NOMO-1 treated with DMSO at 0.1 percent for 48 hours (cell line): Measurements from ENCODE around the gene REC8.

Experiments used
- DNase-seq: peaks from one replicate; lab custom pipeline; 2025; ENCODE audit not compliant: unreplicated experiment; lab: John Stamatoyannopoulos, UW

The REC8 gene, protein sequence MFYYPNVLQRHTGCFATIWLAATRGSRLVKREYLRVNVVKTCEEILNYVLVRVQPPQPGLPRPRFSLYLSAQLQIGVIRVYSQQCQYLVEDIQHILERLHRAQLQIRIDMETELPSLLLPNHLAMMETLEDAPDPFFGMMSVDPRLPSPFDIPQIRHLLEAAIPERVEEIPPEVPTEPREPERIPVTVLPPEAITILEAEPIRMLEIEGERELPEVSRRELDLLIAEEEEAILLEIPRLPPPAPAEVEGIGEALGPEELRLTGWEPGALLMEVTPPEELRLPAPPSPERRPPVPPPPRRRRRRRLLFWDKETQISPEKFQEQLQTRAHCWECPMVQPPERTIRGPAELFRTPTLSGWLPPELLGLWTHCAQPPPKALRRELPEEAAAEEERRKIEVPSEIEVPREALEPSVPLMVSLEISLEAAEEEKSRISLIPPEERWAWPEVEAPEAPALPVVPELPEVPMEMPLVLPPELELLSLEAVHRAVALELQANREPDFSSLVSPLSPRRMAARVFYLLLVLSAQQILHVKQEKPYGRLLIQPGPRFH

DNA sequence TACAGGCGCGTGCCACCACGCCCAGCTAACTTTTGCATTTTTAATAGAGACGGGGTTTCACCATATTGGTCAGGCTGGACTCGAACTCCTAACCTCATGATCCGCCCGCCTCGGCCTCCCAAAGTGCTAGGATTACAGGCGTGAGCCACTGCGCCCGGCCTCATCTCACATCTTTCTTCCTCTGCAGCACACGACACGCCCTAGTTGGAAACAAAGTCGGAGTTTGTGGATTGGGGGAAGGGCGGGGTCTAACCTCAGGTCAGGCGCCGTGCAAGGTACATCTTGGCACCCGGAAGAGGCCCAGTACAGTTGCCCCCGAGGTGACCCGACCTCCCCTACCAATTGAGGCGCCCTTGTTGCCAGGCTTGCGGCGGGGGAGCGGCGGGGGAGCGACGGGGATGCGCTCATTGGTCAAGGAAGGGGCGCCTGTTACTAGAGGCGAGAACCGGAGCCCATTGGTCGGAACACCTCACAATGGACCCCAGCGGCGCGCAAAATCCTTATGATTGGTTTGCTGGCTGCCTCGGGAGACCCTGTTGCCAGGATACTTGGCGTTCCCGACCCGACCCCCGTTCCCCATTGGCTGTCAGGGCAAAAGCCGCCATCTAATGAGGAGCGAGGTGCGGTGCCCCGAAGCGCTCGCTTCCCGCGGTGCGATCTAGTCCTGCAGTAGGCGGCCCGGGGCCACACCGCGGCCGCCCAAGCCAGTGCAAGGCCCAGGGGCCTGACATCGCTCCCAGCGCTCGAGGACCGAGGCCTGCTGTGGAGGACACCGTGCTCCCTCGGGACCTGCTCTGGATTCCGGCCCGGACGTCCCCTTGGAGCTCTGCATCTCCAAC, at the start of gene REC8:
Gene REC8, plus strand, starts transcription at position 659 of the 839 bp plus-strand sequence. CDS start 473 bp downstream, outside the sequence.
- no peak for DNase-seq

DNA sequence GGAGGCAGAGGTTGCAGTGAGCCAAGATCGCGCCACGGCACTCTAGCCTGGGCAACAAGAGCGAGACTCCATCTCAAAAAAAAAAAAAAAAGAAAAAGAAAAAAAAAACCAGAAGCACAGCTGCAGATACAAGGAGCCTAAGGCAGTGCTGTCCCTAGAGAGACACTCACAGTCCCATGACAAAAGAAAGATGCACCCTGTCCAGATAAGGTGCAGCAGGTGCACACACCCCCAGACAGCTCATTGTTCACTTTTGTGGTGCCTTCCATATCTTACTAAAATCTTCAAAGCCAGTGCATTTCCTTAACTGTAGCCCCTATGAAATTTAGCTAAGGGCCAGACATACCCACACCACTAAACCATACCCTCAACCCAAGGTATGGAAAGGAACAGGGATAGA, 49.5 kb upstream of the REC8 start:
- DNase-seq, result no peak

DNA sequence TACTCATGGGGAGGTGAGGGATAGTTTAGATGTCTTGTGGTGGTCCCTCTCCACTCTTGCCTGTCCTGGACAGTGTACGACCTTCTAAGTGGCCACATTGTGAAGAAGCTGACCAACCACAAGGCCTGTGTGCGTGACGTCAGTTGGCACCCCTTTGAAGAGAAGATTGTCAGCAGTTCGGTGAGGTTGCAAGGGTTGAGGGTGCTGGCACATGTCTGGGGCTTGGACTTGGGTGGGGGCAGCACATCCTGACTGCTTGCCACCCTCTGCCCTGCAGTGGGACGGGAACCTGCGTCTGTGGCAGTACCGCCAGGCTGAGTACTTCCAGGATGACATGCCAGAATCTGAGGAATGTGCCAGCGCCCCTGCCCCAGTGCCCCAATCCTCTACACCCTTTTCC, 49.0 kb upstream of the REC8 start:
- no peak for DNase-seq

DNA sequence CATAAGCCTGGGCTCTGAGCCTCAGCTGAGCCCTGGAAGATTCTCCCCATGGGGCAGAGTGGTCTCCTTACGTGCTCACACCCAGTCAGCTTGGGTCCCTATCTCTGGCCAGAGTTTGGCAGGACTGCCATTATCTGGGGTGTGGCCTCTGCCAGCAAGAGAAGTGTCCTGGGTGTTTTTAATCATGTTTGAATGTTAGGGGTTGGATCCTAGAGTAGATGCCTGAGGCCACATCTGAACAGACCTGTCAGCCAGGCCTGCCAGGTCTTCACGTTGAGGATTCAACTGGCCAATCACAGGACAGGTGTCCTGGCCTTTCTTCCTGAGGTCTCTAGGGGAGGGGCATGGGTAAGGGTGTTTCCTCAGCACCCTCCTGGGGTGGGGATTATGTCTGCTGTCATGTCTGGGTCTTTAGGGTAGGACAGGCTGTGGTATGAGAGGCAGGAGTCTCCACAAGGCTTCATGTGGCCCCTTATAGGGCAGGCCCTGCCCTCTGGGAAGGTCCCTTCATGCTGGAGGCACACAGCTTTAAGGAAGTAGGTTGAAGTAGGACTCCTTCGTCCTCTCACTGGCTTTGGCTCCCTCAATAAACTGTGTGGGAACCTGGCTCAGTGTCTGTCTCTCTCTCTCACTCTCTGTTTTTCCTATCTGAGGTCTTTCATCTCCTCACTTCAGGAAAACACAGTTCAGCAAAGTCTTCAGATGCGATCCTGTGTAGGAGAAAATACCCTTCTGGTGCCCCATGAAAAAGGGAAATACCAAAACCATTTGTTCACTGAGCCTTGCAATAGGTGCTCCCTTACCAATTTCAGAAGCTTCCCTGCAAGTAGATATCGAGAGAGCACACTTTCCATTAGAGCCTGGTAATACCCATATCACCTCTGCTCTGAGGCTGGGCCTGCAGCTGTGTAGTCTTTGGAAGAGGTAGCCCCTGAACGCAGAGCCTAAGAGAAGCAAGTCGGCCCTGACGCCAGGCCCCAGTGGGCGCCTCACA, 48.2 kb upstream of the REC8 start:
- DNase-seq, result no peak

DNA sequence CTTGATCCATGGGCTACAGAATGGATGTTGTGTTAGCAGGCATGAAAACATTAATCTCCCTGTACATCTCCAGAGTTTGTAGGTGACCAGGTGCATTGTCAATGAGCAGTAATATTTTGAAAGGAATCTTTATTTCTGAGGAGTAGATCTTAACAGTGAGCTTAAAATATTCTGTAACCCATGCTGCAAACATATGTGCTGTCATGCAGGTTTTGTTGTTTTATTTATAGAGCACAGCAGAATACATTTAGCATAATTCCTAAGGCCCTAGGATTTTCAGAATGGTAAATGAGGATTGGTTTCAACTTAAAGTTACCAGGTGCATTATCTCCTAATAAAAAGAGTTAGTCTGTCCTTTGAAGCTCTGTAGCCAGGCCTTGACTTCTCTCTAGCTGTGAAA, 44.9 kb upstream of the REC8 start:
- DNase-seq, result no peak

DNA sequence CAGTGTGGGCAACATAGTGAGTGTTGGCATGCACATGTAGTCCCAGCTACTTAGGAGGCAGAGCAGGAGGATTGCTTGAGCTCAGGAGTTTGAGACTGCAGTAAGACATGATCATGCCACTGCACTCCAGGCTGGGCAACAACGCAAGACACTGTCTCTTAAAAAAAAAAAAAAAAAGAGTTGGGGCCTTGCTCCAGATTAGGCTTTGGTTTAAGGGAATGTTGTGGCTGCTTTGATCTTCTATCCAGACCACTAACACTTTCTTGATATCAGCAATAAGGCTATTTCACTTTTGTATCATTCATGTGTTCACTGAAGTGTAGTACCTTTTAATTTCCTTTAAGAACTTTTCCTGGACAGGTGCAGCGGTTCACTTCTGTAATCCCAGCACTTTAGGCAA, 44.2 kb upstream of the REC8 start:
- no peak for DNase-seq

DNA sequence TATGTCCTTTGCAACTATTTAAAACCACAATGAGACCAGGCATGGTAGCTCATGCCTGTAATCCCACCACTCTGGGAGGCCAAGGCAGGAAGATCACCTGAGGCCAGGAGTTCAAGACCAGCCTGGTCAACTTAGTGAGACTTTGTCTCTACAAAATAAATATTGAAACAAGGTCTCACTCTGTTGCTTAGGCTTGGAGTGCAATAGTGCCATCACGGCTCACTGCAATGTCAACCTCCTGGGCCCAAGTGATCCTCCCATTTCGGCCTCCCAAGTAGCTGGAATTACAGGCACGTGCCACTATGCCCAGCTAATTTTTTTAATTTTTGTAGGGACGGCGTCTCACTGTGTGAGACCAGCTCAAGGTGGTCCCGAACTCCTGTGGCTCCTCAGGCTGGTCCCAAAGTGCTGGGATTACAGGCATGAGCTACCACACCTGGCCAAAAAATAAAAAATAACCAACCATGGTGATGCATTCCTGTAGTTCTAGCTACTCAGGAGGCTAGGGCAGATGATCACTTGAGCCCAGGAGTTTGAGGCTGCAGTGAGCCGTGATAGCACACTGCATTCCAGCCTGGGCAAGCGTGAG, 42.4 kb upstream of the REC8 start:
- no peak for DNase-seq

DNA sequence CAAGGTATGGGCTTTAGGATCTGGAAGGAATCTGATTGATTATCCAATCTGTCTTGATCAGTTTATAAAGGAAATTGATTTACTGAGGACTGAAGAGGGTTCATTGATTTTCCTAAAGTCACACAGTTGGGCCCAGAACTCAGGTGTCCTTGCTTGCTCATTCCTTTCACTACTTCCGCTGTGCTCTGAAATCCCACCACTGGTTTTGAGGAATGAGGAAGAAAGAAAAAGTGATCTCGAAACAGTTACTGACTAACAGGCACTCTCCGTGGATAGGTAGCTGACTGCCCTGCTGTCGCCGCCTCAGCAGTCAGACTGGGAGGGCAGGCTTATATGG, 41.5 kb upstream of the REC8 start, which contains the start of gene FITM1:
Gene FITM1, plus strand, starts transcription at position 280 of the 337 bp plus-strand sequence. CDS start 905 bp downstream, outside the sequence.
- peak; percentile 76 for DNase-seq

DNA sequence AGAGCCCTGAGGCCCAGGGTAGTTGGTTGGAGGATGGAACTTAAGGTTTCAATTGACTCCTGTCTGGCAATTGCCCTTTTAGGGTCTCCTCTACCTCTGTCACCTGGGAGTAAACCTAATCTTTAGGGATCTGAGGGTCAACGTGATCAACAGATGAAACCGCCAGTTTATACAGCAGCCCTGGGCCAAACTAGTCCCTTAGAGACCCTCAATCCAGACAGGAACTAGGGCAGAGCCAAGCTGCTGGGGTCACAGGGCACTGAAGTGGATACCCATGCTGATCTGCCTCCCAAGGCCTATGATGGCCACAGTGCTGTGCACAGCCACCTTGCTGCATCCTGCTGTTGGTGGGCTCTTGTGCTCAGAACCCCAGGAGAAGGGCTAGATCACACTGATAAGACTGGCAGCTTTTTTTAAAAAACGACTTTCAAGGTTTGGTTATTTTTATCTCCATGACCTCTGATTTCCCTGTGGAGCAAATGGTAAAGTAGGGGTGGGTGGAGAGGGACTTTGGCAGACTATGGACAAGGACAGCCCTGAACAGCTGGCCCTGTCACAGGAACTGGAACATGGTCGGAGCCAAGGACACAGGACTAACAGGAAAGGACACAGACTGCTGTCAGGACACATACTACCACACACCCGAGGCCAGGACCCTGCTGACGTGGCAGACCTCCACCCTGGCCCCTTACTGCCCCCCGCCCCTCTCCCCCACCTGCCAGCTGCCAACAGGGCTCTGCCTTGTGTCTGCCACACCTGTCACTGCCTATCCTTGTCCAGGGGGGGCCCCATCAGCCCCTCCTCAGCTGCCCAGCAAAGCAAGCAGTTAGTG, 40.9 kb upstream of the REC8 start:
- no peak for DNase-seq

DNA sequence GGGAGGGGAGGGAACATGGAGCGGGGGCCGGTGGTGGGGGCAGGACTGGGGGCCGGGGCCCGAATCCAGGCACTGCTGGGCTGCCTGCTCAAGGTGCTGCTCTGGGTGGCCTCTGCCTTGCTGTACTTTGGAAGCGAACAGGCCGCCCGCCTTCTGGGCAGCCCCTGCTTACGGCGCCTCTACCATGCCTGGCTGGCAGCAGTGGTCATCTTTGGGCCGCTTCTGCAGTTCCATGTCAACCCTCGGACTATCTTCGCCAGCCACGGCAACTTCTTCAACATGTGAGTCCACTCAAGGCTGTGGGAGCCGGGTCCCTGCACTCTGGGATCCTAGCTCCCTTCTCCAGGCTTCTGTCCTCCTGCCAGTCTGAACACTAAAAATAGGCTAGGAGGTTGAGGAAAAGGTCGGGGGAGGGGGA, 40.3 kb upstream of the REC8 start:
- DNase-seq, result no peak

DNA sequence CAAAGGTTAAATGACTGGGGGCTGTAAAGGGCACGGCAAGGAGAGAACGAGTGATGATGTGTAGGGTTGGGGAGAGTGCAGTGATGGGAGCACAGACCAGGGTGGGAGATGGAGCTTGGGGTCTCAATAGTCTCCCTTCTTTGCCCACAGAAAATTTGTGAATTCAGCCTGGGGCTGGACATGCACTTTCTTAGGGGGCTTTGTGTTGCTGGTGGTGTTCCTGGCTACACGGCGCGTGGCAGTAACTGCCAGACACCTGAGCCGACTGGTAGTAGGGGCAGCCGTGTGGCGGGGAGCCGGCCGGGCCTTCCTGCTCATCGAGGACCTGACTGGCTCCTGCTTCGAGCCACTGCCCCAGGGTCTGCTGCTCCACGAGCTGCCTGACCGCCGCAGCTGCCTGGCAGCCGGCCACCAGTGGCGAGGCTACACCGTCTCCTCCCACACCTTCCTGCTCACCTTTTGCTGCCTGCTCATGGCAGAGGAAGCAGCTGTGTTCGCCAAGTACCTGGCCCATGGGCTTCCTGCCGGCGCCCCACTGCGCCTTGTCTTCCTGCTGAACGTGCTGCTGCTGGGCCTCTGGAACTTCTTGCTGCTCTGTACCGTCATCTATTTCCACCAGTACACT, 39.7 kb upstream of the REC8 start:
- no peak for DNase-seq

DNA sequence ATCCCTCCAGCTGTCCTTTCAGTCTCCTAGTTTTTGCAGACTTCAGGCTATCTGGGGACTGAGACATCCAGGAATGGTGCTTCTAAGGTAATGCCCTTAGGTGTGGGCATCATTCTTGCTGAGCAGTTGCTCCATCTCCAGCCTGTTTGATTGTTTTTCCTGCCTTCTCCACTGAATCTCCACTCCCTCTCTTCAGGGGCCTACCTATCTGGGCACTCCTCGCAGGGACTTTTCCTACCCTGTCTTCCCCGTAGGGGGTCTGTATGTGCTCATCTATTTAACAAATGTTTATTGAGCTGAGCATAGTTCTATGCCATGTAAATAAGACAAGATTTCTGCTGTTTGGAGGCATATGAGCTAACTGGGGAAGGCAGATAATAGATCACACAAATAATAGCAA, 38.9 kb upstream of the REC8 start:
- DNase-seq, result no peak

DNA sequence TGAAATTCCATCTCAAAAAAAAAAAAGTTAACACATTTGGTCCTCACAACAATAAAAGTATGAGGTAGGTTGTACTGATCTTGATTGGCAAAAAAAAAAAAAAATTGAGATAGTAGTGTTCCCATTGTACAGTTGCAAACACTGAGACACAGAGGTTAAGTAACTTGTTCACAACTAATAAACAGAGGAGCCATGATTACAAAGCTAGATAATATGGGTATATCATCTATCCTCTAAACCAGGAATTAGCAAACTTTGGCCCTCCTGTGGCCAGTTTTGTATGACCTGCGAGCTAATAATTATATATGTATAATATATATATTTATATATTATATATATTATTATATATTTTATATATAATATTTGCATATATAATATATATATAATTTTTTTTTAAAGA, 38.1 kb upstream of the REC8 start:
- no peak for DNase-seq

DNA sequence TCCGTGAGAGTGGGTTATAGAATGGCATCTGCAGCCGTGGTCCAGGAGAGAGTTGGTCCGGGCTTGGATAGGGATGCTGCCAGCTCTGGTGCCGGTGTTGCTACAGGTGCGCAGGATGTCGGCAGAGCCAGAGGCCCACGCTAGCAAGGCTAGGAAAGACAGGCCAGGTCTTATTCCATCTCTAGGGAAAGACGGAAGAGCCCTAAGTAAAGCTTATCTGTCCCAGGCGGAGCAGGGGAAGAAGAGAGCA, 36.4 kb upstream of the REC8 start:
- DNase-seq, result no peak

DNA sequence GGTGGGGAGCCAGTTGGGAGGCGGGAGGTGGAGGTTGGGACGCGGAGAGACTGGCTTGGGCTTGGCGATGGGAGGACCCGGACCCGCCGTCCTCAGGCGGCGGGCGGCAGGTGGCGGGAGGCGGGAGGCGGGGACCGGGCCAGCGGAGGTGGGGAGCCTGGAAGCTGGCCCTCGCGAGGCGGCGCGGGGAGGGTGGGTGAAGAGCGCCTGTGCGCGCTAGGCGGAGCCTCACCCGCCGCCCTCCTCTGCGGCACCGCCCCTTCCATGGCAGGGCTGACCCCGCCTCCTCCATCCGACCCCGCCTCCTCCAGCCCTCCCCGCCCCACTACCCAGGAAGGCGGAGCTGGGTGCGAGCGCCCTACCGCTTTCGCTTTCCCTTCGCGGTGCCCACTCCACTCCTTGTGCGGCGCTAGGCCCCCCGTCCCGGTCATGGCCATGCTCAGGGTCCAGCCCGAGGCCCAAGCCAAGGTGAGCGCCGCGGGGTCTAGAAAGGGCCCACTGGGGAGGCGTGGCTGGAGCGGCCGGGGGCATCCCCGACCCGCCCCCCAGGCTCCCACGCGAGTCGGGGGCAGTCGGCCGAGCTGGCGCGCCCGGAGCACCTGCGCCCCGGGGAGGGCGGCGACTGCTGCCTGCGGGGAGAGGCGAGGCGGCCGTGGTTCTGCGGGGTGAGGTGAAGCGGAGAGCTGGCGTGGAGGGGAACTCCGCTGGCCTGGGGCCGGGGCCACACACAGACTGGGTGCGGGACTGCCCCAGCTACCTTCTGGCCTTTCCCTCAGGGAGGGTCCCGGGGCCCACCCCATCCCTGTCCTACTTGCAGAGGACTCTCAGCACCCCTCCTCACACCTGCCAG, 35.8 kb upstream of the REC8 start, which contains the start of gene PSME1:
Gene PSME1, plus strand, starts transcription at position 361 of the 850 bp plus-strand sequence. Its CDS starts 69 bp downstream, at position 430.
- peak; percentile 87 for DNase-seq

DNA sequence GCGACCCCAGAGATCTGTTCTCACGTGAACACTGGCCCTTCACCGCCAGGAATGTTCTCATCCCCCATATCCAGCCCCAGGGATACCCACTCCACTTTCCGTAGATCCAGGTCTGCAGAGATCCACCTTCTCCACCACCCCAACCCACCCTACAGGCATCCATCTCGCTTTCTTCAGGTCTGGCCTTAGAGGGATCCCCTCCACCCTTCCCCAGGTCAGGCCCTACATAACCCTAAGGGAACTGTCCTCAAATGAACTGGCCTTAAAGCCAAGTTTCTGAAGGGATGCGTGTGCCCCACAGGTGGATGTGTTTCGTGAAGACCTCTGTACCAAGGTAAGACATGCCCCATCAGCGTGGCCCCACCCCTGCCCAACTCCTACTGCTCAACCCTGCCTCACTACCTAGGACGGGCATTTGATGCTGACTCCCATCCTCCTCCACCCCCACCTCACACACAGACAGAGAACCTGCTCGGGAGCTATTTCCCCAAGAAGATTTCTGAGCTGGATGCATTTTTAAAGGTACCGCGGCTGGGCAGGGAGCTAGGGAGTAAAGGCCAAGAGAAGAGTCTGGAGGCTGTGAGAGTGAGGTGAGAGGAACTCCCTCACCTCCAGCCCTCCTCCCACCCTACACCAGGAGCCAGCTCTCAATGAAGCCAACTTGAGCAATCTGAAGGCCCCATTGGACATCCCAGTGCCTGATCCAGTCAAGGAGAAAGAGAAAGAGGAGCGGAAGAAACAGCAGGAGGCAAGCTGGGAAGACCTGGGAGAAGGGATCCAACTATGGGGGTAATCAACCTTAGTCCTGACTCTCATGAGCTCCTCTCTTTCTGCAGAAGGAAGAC, 35.0 kb upstream of the REC8 start:
- DNase-seq, result no peak
